ENCODE results near the gene FCGR3A. TPM values are rescaled to one million over a fixed set of nuclear protein-coding genes. Genes with fewer than 3 reads are reported as not detected.
A peak's percentile ranks its signal among the peaks of the same experiment; 100 is the strongest.
"Not testable (repeated sequence)": the region's sequence is repeated elsewhere in the genome, so short reads cannot be mapped to it uniquely, and the experiment has no call there.

Gene FCGR3A
- total RNA-seq, 1 donor from 2014 or later, result 0.17 TPM

GRCh38 chr1:161550942-161551341, 1.3 kb upstream of the FCGR3A start:
- not testable (repeated sequence) for H3K27ac Mint-ChIP-seq; H3K4me3 Mint-ChIP-seq; H3K4me1 Mint-ChIP-seq (ENCODE audit: unreplicated experiment); H3K9me3 Mint-ChIP-seq; H3K36me3 Mint-ChIP-seq; DNase-seq (ENCODE audit: extremely low spot score, unreplicated experiment)
- H3K27me3 Mint-ChIP-seq, result peaks cover 26% of the 10 kb centered on the region

GRCh38 chr1:161548749-161549406, 740 bp downstream of the FCGR3A start:
- H3K4me1 Mint-ChIP-seq (ENCODE audit: unreplicated experiment), result not testable (repeated sequence)

GRCh38 chr1:161547995-161548741, 1.4 kb downstream of the FCGR3A start:
- DNase-seq (ENCODE audit: extremely low spot score, unreplicated experiment); H3K9me3 Mint-ChIP-seq; H3K4me1 Mint-ChIP-seq (ENCODE audit: unreplicated experiment); H3K4me3 Mint-ChIP-seq; H3K27ac Mint-ChIP-seq; H3K36me3 Mint-ChIP-seq: not testable (repeated sequence)
- peaks cover 28% of the 10 kb centered on the region for H3K27me3 Mint-ChIP-seq

More at GRCh38 chr1:161548749-161549406, 740 bp downstream of the FCGR3A start:
- DNase-seq (ENCODE audit: extremely low spot score, unreplicated experiment); H3K4me3 Mint-ChIP-seq; H3K9me3 Mint-ChIP-seq; H3K27ac Mint-ChIP-seq; H3K36me3 Mint-ChIP-seq: not testable (repeated sequence)
- peaks cover 25% of the 10 kb centered on the region for H3K27me3 Mint-ChIP-seq

- H3K27me3 Mint-ChIP-seq, result peaks cover 55% of the 10 kb centered on the region
- H3K9me3 Mint-ChIP-seq; DNase-seq (ENCODE audit: extremely low spot score, unreplicated experiment); H3K4me1 Mint-ChIP-seq (ENCODE audit: unreplicated experiment); H3K27ac Mint-ChIP-seq; H3K4me3 Mint-ChIP-seq; H3K36me3 Mint-ChIP-seq: not testable (repeated sequence)
Observed at GRCh38 chr1:161545005-161545731, 4.5 kb downstream of the FCGR3A start.

- H3K36me3 Mint-ChIP-seq; H3K4me3 Mint-ChIP-seq; DNase-seq (ENCODE audit: extremely low spot score, unreplicated experiment); H3K9me3 Mint-ChIP-seq; H3K4me1 Mint-ChIP-seq (ENCODE audit: unreplicated experiment); H3K27ac Mint-ChIP-seq: not testable (repeated sequence)
- peaks cover 59% of the 10 kb centered on the region for H3K27me3 Mint-ChIP-seq
Observed at GRCh38 chr1:161543125-161543524, 6.5 kb downstream of the FCGR3A start.

- peaks cover 56% of the 10 kb centered on the region for H3K27me3 Mint-ChIP-seq
- not testable (repeated sequence) for H3K4me1 Mint-ChIP-seq (ENCODE audit: unreplicated experiment); H3K27ac Mint-ChIP-seq; H3K9me3 Mint-ChIP-seq; DNase-seq (ENCODE audit: extremely low spot score, unreplicated experiment); H3K36me3 Mint-ChIP-seq; H3K4me3 Mint-ChIP-seq
Observed at GRCh38 chr1:161542091-161542559, 7.5 kb downstream of the FCGR3A start.

- not testable (repeated sequence) for H3K36me3 Mint-ChIP-seq; H3K9me3 Mint-ChIP-seq; DNase-seq (ENCODE audit: extremely low spot score, unreplicated experiment); H3K4me1 Mint-ChIP-seq (ENCODE audit: unreplicated experiment)
- peak overlapping the region; percentile 94 for H3K4me3 Mint-ChIP-seq
- H3K27me3 Mint-ChIP-seq, result peaks cover 56% of the 10 kb centered on the region
- H3K27ac Mint-ChIP-seq, result peak overlapping the region; percentile 93
Observed at GRCh38 chr1:161540570-161540960, 9.1 kb downstream of the FCGR3A start.

- DNase-seq (ENCODE audit: extremely low spot score, unreplicated experiment), result peak; percentile 82
- H3K4me1 Mint-ChIP-seq (ENCODE audit: unreplicated experiment); H3K9me3 Mint-ChIP-seq; H3K36me3 Mint-ChIP-seq: not testable (repeated sequence)
- peak overlapping the region; percentile 93 for H3K27ac Mint-ChIP-seq
- peaks cover 52% of the 10 kb centered on the region for H3K27me3 Mint-ChIP-seq
- H3K4me3 Mint-ChIP-seq, result peak overlapping the region; percentile 94
Observed at GRCh38 chr1:161539731-161540569, 9.7 kb downstream of the FCGR3A start.

GRCh38 chr1:161538925-161539479, 10.6 kb downstream of the FCGR3A start:
- Mint-ChIP-seq H3K27me3 (peaks cover 50% of the 10 kb centered on the region), H3K4me3 (peak overlapping the region; percentile 25)
- H3K36me3 Mint-ChIP-seq; H3K4me1 Mint-ChIP-seq (ENCODE audit: unreplicated experiment); H3K27ac Mint-ChIP-seq; H3K9me3 Mint-ChIP-seq; DNase-seq (ENCODE audit: extremely low spot score, unreplicated experiment): not testable (repeated sequence)

- H3K27me3 Mint-ChIP-seq, result peaks cover 45% of the 10 kb centered on the region
- H3K4me1 Mint-ChIP-seq (ENCODE audit: unreplicated experiment), result peaks cover 12% of the 10 kb centered on the region
- H3K36me3 Mint-ChIP-seq; H3K9me3 Mint-ChIP-seq; DNase-seq (ENCODE audit: extremely low spot score, unreplicated experiment); H3K27ac Mint-ChIP-seq; H3K4me3 Mint-ChIP-seq: not testable (repeated sequence)
Observed at GRCh38 chr1:161537068-161537669, 12.4 kb downstream of the FCGR3A start.

GRCh38 chr1:161532644-161533567, 16.7 kb downstream of the FCGR3A start:
- Mint-ChIP-seq H3K4me3 (peak overlapping the region; percentile 83), H3K4me1 (ENCODE audit: unreplicated experiment) (peaks cover 21% of the 10 kb centered on the region), H3K27ac (peak overlapping the region; percentile 62), H3K27me3 (peaks cover 49% of the 10 kb centered on the region)
- not testable (repeated sequence) for H3K9me3 Mint-ChIP-seq; DNase-seq (ENCODE audit: extremely low spot score, unreplicated experiment); H3K36me3 Mint-ChIP-seq
